Glutamatergic neuron (in vitro differentiated cells): ENCODE results near the gene SLIT3. TPM values are rescaled to one million over a fixed set of nuclear protein-coding genes. Genes with fewer than 3 reads are reported as not detected.

Experiments
- DNase-seq: peaks from one replicate; pipeline ENCODE4 v3.0.0; 2022
- H3K27ac Mint-ChIP-seq: one replicate; pipeline ENCODE4 v1.8.0; 2020; ENCODE audit warnings: mild to moderate bottlenecking, mixed read lengths, inconsistent platforms; ENCODE audit not compliant: unreplicated experiment
- H3K27me3 Mint-ChIP-seq: one replicate; pipeline ENCODE4 v1.8.0; 2020; ENCODE audit warnings: mild to moderate bottlenecking, moderate library complexity, mixed read lengths, inconsistent platforms; ENCODE audit not compliant: unreplicated experiment
- H3K36me3 Mint-ChIP-seq: one replicate; pipeline ENCODE4 v1.8.0; 2020; ENCODE audit warnings: mild to moderate bottlenecking, mixed read lengths, inconsistent platforms; ENCODE audit not compliant: unreplicated experiment
- H3K4me1 Mint-ChIP-seq: one replicate; pipeline ENCODE4 v1.8.0; 2020; ENCODE audit warnings: mild to moderate bottlenecking, low read depth, mixed read lengths, inconsistent platforms; ENCODE audit not compliant: unreplicated experiment
- H3K4me3 Mint-ChIP-seq: one replicate; pipeline ENCODE4 v1.8.0; 2020; ENCODE audit warnings: mild to moderate bottlenecking, mixed read lengths, inconsistent platforms; ENCODE audit not compliant: unreplicated experiment
- H3K9me3 Mint-ChIP-seq: one replicate; pipeline ENCODE4 v1.8.0; 2020; ENCODE audit warnings: mild to moderate bottlenecking, moderate library complexity, mixed read lengths, inconsistent platforms; ENCODE audit not compliant: unreplicated experiment
- total RNA-seq: library from RNA; stranded (reverse); fragmentation: NEBNext Ultra II Directional; extraction: Animal tissue kit (Norgen Biotek cat#: 25700); gene quantifications from one replicate; pipeline ENCODE4 v1.2.1, GENCODE V29; 2021; ENCODE audit not compliant: unreplicated experiment
- TF ChIP-seq, protein P1 (sequence below): fragments of 200-600 bp; sonication (generic); IDR thresholded peaks from one replicate; pipeline ENCODE4 v1.5.0; 2021; ENCODE audit not compliant: partially characterized antibody, unreplicated experiment

Gene SLIT3
- total RNA-seq, 1 donor from 2014 or later = 11.5 TPM

DNA sequence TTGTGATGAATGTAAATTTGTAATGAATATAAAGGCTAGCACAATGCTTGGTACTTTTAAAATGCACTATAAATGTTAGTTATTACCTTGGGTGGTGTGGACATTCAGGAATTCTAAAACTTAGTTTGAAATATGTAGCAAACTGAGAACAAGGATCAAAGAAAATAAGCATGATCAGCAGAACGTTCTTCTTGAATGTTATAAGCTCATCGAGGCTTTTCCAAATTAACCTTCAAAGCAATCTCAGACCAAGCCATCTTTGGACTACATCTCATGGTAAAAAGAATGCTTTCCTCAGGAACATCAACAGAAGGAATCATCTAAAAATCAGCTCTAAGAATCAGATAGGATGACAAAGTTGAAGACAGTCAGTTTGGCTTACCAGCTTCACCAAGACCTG is 146.3 kb downstream of the SLIT3 start:
- TF ChIP-seq, protein P1, sequence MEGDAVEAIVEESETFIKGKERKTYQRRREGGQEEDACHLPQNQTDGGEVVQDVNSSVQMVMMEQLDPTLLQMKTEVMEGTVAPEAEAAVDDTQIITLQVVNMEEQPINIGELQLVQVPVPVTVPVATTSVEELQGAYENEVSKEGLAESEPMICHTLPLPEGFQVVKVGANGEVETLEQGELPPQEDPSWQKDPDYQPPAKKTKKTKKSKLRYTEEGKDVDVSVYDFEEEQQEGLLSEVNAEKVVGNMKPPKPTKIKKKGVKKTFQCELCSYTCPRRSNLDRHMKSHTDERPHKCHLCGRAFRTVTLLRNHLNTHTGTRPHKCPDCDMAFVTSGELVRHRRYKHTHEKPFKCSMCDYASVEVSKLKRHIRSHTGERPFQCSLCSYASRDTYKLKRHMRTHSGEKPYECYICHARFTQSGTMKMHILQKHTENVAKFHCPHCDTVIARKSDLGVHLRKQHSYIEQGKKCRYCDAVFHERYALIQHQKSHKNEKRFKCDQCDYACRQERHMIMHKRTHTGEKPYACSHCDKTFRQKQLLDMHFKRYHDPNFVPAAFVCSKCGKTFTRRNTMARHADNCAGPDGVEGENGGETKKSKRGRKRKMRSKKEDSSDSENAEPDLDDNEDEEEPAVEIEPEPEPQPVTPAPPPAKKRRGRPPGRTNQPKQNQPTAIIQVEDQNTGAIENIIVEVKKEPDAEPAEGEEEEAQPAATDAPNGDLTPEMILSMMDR = no peak
- peaks cover 12% of the 10 kb centered on the region for H3K36me3 Mint-ChIP-seq
- H3K4me3 Mint-ChIP-seq = no peak overlapping the region

DNA sequence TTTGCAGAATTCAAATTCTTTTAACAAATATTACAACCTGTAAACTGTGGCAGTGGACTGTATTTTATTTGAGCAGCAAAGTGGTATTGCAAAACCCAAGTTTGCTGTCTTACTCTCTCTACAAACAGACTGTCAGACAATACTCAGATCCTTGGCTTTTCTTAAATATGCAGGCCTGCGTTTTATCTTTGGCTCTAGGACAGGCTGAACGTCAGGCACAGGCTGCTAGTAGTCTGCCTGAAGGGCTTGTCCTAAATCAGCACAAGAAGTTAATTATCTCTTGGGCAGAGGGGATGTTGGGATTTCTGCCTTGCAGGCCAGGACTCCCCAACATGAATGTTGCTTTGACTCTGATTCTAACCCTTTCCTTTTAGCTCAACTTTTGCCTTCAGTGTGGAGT is 147.5 kb downstream of the SLIT3 start:
- Mint-ChIP-seq H3K27ac (no peak overlapping the region), H3K27me3 (no peaks in the 10 kb centered on the region), H3K9me3 (peaks cover 8% of the 10 kb centered on the region), H3K4me3 (no peak overlapping the region), H3K4me1 (no peaks in the 10 kb centered on the region), H3K36me3 (peaks cover 12% of the 10 kb centered on the region)
- no peak for DNase-seq
- TF ChIP-seq, protein P1 = no peak

More for the DNA sequence above, 146.3 kb downstream of the SLIT3 start:
- no peak for DNase-seq
- H3K4me1 Mint-ChIP-seq = no peaks in the 10 kb centered on the region
- H3K27me3 Mint-ChIP-seq = no peaks in the 10 kb centered on the region
- peaks cover 8% of the 10 kb centered on the region for H3K9me3 Mint-ChIP-seq
- no peak overlapping the region for H3K27ac Mint-ChIP-seq

DNA sequence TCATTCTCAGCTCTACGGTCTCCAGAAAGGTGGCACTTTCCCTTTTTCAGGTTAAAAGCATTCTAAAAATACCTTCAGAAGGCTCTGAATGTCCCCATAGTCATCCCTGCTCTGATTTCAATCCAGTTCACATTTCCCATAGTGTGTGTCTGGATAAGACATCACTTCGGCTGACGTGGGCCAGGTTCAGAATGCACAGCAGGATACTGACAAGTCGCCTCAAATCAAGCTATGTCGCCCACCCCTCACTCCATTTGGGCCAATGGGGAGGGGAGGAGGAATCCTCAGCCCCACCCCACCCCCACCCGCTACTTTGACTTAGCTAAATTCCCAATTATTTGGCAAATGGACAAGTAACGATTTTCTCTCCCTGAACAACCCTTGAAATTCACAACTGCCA is 148.0 kb downstream of the SLIT3 start:
- no peak for DNase-seq
- Mint-ChIP-seq H3K4me3 (no peak overlapping the region), H3K27ac (no peak overlapping the region), H3K36me3 (peaks cover 8% of the 10 kb centered on the region), H3K4me1 (no peaks in the 10 kb centered on the region), H3K9me3 (peaks cover 6% of the 10 kb centered on the region), H3K27me3 (no peaks in the 10 kb centered on the region)
- TF ChIP-seq, protein P1 = no peak

DNA sequence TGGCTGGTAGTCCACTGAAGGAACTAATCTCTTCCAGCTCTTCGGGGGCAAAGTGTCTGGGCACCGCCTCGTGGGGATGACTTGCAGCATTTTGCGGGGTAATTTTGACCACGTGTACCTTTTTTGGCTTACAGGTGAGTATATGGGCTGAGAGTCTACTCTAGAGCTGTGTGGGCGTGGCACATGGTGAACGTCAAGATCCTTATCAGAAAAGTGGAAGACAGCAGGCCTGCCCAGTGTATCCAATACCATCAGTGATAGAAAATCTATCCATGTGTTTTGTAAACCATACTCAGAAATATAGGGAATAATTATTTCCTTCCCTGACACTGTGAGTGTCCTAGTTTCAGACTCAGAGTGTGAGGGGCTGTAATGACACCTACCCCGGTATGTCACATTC is 148.5 kb downstream of the SLIT3 start:
- Mint-ChIP-seq H3K4me1 (no peaks in the 10 kb centered on the region), H3K36me3 (peaks cover 3% of the 10 kb centered on the region), H3K9me3 (peaks cover 2% of the 10 kb centered on the region), H3K27me3 (no peaks in the 10 kb centered on the region), H3K27ac (no peak overlapping the region), H3K4me3 (no peak overlapping the region)
- no peak for DNase-seq
- TF ChIP-seq, protein P1 = no peak

DNA sequence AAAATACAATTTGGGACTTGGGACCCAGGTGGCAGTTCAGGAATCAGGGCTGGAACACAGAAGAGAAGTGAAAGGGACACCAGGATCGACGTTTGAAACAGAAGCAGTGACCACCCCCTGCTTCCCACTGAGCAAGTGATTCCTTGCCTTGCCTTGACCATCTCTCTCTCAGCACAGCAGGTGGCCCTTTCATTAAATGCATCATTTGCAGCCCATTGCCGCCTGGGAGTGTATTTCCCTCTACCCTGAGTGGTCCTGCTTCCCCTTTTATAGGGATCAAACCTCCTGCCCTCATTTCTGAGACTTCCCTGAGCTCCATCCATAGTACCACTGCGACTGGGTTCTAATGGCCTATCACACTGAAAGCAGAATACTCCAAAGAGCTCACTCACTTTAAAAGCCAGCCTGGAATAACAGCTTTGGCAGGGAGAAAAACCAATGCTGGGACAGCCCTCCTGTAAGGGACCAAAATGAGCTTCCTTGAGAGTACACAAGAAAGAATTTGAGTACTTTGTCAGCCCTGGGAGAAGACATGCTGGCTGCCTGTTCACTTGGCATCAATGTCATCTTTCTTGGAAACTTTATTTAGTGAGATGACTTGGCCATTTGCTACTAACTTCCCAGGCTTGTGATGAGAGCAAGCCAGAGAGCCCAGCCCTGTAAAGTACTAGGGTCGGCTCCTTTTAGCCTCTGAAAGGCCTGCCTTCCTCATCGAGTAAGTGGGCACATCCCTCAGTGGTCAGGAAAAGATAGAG is 149.7 kb downstream of the SLIT3 start:
- TF ChIP-seq, protein P1 = no peak
- Mint-ChIP-seq H3K4me3 (no peak overlapping the region), H3K27ac (no peak overlapping the region), H3K36me3 (no peaks in the 10 kb centered on the region), H3K4me1 (no peaks in the 10 kb centered on the region), H3K9me3 (no peaks in the 10 kb centered on the region), H3K27me3 (no peaks in the 10 kb centered on the region)
- no peak for DNase-seq
